Muscle layer of duodenum (tissue), 2 donors: ENCODE measurements around the gene ZC3H18.

ENCODE experiments used
- H3K27ac ChIP-seq: one replicate; pipeline ENCODE4 v1.7.0; 2013; ENCODE audit warnings: mild to moderate bottlenecking, low read length
- H3K27me3 ChIP-seq: one replicate; pipeline ENCODE4 v1.7.0; 2013; ENCODE audit warnings: low read depth, mild to moderate bottlenecking, control low read depth, low read length
- H3K36me3 ChIP-seq, 2 donors: one replicate each; pipeline ENCODE4 v1.7.0; 2013; ENCODE audit warnings: low read length in 2 of 2, control low read depth in 1 of 2, mild to moderate bottlenecking in 1 of 2; ENCODE audit not compliant: insufficient read depth in 2 of 2, control insufficient read depth in 1 of 2
- H3K4me1 ChIP-seq, 2 donors: one replicate each; pipeline ENCODE4 v1.7.0; 2013; ENCODE audit warnings: low read length in 2 of 2, mild to moderate bottlenecking in 2 of 2, control low read depth in 1 of 2, moderate library complexity in 1 of 2; ENCODE audit not compliant: insufficient read depth in 2 of 2, control insufficient read depth in 1 of 2
- H3K4me3 ChIP-seq, 2 donors: one replicate each; pipeline ENCODE4 v1.7.0; 2013; ENCODE audit warnings: low read length in 2 of 2, low read depth in 1 of 2, mild to moderate bottlenecking in 1 of 2
- H3K9me3 ChIP-seq, 2 donors: one replicate each; pipeline ENCODE4 v1.7.0; 2013; ENCODE audit warnings: low read length in 2 of 2, control low read depth in 1 of 2, mild to moderate bottlenecking in 1 of 2; ENCODE audit not compliant: control insufficient read depth in 1 of 2
- donor health status: healthy.

The ZC3H18 gene

DNA sequence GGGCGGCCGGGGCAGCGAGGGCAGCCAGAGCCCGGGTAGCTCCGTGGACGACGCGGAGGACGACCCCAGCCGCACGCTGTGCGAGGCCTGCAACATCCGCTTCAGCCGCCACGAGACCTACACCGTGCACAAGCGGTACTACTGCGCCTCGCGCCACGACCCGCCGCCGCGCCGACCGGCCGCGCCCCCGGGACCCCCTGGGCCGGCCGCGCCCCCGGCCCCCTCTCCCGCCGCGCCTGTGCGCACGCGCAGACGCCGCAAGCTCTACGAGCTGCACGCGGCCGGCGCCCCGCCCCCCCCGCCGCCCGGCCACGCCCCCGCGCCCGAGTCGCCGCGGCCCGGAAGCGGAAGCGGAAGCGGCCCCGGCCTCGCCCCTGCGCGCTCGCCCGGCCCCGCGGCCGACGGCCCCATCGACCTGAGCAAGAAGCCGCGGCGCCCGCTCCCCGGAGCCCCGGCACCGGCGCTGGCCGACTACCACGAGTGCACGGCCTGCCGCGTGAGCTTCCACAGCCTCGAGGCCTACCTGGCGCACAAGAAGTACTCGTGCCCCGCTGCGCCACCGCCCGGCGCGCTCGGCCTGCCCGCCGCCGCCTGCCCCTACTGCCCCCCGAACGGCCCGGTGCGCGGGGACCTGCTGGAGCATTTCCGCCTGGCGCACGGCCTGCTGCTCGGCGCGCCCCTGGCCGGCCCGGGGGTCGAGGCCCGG lies 36.1 kb upstream of the ZC3H18 start:
- Histone ChIP-seq H3K27me3 (peaks cover 4% of the 10 kb centered on the region), H3K4me3 (peak overlapping the region in 1 of 2 donors; percentile 51), H3K4me1 (peaks cover 0 to 22% of the 10 kb centered on the region in 2 donors), H3K27ac (no peak overlapping the region), H3K9me3 (no peaks in the 10 kb centered on the region), H3K36me3 (no peaks in the 10 kb centered on the region)

DNA sequence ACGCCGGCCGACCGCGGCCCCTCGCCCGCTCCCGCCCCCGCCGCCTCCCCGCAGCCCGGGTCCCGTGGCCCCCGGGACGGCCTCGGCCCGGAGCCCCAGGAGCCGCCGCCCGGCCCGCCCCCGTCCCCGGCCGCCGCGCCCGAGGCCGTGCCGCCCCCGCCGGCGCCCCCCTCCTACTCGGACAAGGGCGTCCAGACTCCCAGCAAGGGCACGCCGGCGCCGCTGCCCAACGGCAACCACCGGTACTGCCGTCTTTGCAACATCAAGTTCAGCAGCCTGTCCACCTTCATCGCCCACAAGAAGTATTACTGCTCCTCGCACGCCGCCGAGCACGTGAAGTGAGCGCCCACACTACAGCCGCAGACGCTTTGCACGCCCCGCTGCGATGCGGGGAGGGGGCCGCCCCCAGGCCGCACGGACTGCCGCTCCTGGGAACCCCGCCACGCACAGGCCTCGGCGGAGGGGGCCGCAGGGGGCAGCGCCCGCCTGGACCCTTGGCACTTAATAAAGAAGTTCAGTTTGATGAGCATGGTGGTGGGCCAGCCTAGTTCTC lies 35.5 kb upstream of the ZC3H18 start:
- Histone ChIP-seq H3K9me3 (no peaks in the 10 kb centered on the region), H3K4me3 (peak overlapping the region in 1 of 2 donors; percentile 49), H3K27ac (no peak overlapping the region), H3K36me3 (no peaks in the 10 kb centered on the region), H3K27me3 (peaks cover 10% of the 10 kb centered on the region), H3K4me1 (peaks cover 0 to 22% of the 10 kb centered on the region in 2 donors)

DNA sequence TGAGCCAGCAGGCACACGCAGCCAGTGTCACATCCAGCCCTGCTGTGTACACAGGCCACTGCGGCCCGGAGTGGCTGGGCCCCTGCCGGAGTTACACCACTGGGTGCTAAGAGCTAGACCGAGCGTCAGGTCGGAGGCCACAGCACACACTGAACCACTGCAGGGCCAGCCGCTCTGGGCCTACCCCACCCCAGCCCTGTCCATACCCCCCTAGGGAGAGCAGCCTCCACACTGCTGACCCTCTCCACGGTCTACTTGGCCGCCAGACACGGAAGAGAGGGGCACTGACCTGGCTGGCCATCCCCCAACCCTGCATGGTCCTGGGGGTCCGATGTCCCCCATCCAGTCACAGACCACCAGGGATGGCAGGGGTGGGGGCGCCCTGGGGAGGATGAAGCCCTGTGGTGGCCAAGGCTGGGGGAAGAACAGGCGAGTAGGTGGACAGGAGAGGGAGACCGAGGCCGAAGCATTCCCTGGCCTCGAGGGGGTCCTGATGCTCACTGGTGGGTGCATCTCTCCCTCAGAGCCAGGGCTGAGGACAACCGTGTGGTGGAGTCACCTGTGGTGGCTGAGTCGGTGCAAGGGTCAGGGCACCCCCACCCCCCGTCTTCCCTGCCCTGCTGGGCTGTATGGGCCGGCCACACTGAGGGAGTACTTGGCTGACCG lies 34.9 kb upstream of the ZC3H18 start:
- no peaks in the 10 kb centered on the region for H3K36me3 ChIP-seq
- peak overlapping the region in 1 of 2 donors; percentile 49 for H3K4me3 ChIP-seq

DNA sequence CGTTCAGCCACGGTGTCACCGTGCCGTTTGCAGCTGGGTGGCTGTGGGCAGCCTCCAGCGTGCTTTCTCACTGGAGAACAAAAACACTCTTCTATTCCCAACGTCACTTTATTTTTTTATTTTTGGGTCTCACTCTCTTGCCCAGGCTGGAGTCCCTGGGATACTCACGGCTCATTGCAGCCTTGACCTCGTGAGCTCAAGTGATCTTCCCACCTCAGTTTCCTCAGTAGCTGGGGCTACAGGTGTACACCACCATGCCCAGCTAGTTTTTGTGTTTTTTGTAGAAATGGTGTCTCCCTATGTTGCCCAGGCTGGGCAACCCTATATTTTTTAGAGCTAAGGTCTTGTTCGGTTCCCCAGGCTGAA lies 34.4 kb upstream of the ZC3H18 start:
- peaks cover 0 to 22% of the 10 kb centered on the region in 2 donors for H3K4me1 ChIP-seq
- H3K4me3 ChIP-seq, result no peak overlapping the region
- peaks cover 20% of the 10 kb centered on the region for H3K27me3 ChIP-seq
- H3K27ac ChIP-seq, result no peak overlapping the region
- H3K36me3 ChIP-seq, result no peaks in the 10 kb centered on the region
- H3K9me3 ChIP-seq, result no peaks in the 10 kb centered on the region

More for the DNA sequence above, 34.9 kb upstream of the ZC3H18 start:
- H3K4me1 ChIP-seq, result peaks cover 0 to 22% of the 10 kb centered on the region in 2 donors
- peaks cover 16% of the 10 kb centered on the region for H3K27me3 ChIP-seq
- H3K27ac ChIP-seq, result no peak overlapping the region
- H3K9me3 ChIP-seq, result no peaks in the 10 kb centered on the region

DNA sequence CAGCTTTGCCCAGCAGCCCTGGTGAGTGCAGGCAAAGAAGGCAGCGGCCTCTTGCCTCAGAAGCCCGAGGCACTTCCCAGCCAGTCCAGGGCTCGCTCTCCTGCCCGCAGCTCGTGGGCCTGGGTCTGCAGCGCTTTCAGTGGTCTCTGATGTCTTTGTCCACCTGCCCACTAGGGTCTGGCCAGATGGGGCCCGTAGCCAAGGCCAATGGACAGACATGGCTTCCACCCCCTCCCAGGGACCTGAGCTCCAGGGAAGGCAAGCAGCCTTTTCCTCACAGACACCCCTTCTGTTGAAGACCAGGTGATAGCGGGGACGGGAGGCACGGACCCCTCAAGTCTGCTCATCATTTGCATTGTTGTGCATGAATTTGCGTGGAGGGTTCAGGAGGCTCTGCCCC lies 33.7 kb upstream of the ZC3H18 start:
- H3K27me3 ChIP-seq, result peaks cover 20% of the 10 kb centered on the region
- H3K4me1 ChIP-seq, result peaks cover 0 to 22% of the 10 kb centered on the region in 2 donors

DNA sequence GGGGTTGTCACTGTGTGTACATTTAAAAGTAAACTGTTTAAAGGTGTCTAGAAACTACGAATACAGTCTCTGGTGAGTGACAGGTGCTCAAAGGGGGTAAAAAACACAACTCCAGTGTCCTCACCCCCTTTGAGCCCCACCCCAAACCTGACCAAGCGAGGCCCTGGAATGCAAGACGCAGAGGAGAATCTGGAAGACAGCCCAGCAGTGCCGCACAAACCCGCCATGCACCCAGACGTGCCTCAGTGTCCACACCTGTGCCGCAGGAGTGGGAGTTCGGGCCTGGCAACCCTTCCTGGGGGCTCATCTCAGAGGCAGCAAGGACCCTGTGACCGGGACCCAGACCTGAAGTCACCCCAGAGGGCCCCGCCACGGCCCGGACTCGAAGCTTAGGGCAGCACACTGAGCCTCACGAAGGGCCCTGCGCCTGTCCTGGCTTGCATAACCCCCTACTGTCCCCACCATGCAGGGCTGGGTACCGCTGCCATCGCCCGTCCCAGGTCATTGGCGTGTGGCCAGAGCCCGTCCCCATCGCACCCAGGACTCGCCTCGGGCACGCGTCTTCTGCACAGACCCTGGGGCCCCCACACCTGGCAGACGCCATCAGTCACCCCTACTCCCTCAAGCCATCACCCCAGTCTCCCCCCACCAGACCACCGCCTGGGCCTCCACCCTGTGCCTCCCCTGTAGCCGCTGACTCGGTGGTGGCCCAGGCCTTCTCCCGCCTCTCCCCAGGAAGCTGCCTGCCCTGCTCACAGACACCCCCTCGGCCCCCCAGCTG lies 33.0 kb upstream of the ZC3H18 start:
- Histone ChIP-seq H3K9me3 (no peaks in the 10 kb centered on the region), H3K27me3 (peaks cover 20% of the 10 kb centered on the region), H3K4me3 (no peak overlapping the region), H3K36me3 (no peaks in the 10 kb centered on the region), H3K27ac (no peak overlapping the region), H3K4me1 (peaks cover 0 to 20% of the 10 kb centered on the region in 2 donors)

More for the DNA sequence above, 33.7 kb upstream of the ZC3H18 start:
- Histone ChIP-seq H3K9me3 (no peaks in the 10 kb centered on the region), H3K36me3 (no peaks in the 10 kb centered on the region), H3K4me3 (no peak overlapping the region), H3K27ac (no peak overlapping the region)

DNA sequence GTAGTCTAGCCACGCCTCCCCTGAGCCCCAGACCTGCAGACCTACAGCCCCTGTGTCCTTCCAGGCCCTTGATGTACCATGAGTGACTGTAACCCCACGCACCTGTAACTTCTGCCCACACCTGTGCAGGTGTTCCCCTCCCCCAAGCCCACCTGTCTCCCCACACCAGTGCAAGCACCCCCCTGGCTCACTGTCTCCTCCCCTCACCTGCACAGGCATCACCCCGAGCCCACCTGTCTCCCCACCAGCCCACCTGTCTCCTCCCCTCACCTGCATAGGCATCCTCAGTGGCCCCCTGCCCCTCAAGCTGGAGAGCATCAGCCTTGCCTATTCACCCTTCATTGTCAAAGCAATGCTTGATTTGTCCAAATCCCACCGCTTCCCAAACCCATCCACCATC lies 32.3 kb upstream of the ZC3H18 start:
- Histone ChIP-seq H3K36me3 (no peaks in the 10 kb centered on the region), H3K4me3 (no peak overlapping the region), H3K4me1 (peaks cover 0 to 15% of the 10 kb centered on the region in 2 donors), H3K9me3 (peaks cover 0 to 6% of the 10 kb centered on the region in 2 donors), H3K27ac (no peak overlapping the region), H3K27me3 (peaks cover 20% of the 10 kb centered on the region)

DNA sequence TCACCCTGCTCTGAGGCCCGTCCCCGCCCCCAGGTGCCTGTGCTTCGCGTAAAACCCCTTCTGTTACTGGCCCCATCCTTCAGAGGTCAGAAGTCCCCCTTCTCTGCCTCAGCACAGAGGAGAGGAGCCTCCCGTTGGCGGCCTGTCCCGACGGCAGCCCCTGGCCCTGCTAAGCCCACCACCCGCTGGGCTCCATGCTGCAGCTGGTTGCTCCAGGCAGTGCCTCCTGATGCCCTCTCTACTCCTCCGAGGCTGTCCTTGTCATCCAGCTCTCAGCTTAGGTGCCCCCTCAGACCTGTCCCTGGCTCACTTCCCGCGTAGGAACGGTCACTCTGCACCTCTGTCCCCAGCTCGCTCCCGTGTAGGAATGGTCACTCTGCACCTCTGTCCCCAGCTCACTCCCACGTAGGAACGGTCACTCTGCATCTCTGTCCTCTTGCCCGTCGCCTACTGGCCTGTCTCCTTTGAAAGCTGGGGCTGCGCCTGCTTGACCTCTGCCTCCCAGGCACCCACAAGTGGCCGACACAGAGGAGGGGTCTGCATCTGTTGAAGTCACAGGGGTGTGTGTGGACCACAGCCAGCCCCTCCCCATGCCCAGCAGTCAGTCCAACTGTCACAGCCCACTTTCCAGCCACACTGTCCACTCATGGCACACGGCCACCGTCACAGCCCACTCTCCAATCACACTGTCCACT lies 31.7 kb upstream of the ZC3H18 start:
- H3K27me3 ChIP-seq, result peaks cover 20% of the 10 kb centered on the region
- H3K9me3 ChIP-seq, result peaks cover 0 to 12% of the 10 kb centered on the region in 2 donors
- H3K4me3 ChIP-seq, result no peak overlapping the region
- no peaks in the 10 kb centered on the region for H3K36me3 ChIP-seq
- no peak overlapping the region for H3K27ac ChIP-seq
- H3K4me1 ChIP-seq, result peaks cover 0 to 10% of the 10 kb centered on the region in 2 donors

DNA sequence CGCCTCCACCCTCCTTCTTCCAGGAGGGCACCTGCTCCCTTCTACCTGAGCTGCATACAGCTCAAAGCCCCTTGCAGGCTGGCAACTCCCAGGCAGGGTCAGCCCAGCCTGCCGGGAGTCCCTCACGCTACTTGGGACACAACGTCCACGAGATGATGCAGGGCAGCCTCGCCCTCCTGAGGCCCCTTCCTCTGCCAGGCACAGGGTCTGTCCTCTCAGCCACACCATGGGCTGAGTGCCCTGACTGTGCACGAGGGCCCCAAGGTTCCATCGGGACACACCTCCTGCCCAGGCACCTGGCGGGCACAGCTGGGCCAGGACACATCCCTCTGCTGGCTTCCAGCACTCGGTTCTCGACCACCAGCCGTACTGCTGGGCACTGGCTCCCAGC lies 30.9 kb upstream of the ZC3H18 start:
- Histone ChIP-seq H3K9me3 (peaks cover 0 to 15% of the 10 kb centered on the region in 2 donors), H3K27me3 (peaks cover 20% of the 10 kb centered on the region), H3K4me3 (no peak overlapping the region), H3K36me3 (no peaks in the 10 kb centered on the region), H3K27ac (no peak overlapping the region), H3K4me1 (peaks cover 0 to 10% of the 10 kb centered on the region in 2 donors)

DNA sequence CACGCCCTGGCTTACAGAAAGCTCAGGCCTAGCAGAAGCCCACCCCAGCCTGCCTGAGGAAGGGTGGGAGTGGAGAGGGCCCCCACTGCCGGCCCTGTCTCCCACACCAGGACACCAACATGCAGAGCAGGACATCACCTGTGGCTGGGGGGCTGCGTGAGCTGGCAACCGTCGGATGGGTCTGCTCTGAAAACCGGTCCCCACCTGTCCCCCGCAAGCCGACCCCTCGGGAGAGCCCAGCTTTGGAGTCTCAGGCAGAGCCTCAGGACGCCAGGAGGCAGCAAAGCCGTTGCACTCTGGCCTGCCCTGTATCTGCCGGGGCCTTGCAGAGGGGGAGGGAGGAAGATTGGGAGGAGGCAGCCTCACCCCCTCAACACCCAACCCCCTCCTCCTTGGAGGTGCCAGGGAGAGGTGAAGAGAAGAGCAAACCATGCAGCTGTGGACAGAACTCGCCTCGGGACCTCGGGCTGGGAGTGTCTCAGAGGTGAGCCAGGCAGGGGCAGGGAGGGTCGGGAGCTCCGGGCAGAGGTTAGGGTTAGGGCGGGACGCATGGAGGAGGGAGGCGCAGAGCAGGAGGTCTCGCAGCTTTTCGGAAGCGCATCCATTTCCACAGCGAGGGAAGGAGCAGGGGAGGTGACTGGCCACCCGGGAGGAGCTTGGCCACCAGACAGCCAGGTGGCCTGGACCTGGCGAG lies 30.4 kb upstream of the ZC3H18 start:
- no peaks in the 10 kb centered on the region for H3K36me3 ChIP-seq
- no peak overlapping the region for H3K4me3 ChIP-seq
- H3K4me1 ChIP-seq, result peaks cover 0 to 8% of the 10 kb centered on the region in 2 donors
- peaks cover 20% of the 10 kb centered on the region for H3K27me3 ChIP-seq
- H3K9me3 ChIP-seq, result peaks cover 0 to 15% of the 10 kb centered on the region in 2 donors
- H3K27ac ChIP-seq, result no peak overlapping the region
